Measurements from ENCODE around the gene ORM1. TPM values are rescaled to one million over a fixed set of nuclear protein-coding genes. Genes with fewer than 3 reads are reported as not detected.

The ORM1 gene
- total and polyA plus RNA-seq, 10 donors = 0.95 to 13.6 (median 2.7) TPM

DNA sequence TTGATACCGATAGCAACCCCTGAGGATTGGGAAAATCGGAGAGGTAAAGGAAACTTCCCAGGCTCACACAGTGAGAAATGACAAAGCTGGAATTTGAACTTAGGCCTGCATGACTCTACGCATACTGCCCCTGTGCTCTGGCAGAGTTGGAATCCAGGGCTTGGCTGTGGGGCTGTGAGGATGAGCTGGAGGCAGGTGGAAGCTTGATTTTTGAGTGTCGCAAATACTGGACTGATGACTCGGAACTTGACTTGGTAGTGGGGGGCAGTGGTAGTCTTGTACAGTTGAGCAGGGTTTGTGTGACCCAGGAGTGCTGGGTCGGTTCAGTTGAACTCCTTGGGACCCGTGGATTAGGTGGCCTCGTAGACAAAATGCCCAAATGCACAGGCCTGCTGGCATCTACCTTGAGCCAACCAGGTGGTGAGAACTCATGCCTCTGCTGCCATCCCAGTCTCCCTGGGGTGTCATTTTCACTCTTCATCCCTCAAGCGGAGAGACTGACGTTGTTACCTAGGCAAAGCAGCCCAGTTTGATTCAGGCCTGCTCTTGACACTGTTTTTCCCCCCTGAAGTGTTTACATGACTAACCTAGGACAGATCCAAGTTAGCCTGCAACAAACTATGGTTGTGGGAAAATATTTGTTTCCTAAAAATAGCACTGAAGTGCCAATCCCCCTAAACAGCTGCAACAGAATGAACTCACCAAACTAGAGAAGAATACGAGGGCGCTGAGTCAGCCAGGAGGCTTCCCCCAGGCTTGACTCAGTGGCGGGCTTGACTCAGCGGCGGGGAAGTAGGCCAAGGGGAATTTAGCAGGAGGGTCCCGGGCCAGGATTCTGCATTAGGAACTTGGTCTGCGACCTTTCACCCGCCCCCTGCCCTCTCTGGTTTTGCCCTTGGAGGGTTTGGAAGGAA, 45.7 kb upstream of the ORM1 start:
- peaks cover 0 to 7% (median 0%) of the 10 kb centered on the region in 7 donors for H3K27me3 ChIP-seq (replicated peaks in 1 of 7)
- no peaks in the 10 kb centered on the region for H3K9me3 ChIP-seq
- peak; percentile 44 for DNase-seq
- intact Hi-C loops (cut with DNase I; ENCODE audit: low total_unique reads) = no loop called here
- 83 to 89% (median 86%) methylated on average over 18 of the region's 18 CpGs for WGBS, 5 donors
- no peaks in the 10 kb centered on the region for H3K4me1 ChIP-seq
- no peak overlapping the region for H3K4me3 ChIP-seq
- TF ChIP-seq POLR2A (IDR thresholded peaks at IDR 0.05) (no peak), POLR2AphosphoS5 (IDR thresholded peaks at IDR 0.05) (no peak)
- TF ChIP-seq, protein P1, sequence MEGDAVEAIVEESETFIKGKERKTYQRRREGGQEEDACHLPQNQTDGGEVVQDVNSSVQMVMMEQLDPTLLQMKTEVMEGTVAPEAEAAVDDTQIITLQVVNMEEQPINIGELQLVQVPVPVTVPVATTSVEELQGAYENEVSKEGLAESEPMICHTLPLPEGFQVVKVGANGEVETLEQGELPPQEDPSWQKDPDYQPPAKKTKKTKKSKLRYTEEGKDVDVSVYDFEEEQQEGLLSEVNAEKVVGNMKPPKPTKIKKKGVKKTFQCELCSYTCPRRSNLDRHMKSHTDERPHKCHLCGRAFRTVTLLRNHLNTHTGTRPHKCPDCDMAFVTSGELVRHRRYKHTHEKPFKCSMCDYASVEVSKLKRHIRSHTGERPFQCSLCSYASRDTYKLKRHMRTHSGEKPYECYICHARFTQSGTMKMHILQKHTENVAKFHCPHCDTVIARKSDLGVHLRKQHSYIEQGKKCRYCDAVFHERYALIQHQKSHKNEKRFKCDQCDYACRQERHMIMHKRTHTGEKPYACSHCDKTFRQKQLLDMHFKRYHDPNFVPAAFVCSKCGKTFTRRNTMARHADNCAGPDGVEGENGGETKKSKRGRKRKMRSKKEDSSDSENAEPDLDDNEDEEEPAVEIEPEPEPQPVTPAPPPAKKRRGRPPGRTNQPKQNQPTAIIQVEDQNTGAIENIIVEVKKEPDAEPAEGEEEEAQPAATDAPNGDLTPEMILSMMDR (IDR thresholded peaks at IDR 0.05 in 8 of 11, conservative IDR thresholded peaks at IDR 0.05 in 3 of 11) = no peak
- H3K36me3 ChIP-seq = no peaks in the 10 kb centered on the region
- no peak overlapping the region for H3K27ac ChIP-seq

DNA sequence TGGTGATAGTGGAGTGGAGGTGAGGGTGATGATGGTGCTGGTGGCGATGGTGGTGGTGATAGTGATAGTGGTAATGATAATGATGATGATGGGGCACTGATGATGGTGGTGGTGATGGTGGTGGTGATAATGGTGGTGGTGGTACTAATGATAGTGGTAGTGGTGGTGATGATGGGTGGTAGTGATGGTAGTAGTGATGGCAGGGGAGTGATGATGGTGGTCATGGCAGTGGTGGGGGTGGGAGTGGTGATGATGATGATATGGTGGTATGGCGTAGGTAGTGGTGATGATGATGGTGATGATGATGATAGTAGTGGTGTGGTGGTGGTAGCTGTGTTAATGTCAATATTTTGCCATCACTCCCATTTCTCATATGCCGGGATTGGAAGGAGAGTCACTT, 44.5 kb upstream of the ORM1 start:
- Histone ChIP-seq H3K4me3 (no peak overlapping the region), H3K27ac (no peak overlapping the region), H3K9me3 (no peaks in the 10 kb centered on the region), H3K4me1 (no peaks in the 10 kb centered on the region), H3K36me3 (no peaks in the 10 kb centered on the region), H3K27me3 (replicated peaks in 1 of 7) (peaks cover 0 to 9% (median 0%) of the 10 kb centered on the region in 7 donors)
- 72 to 90% (median 86%) methylated on average over 3 of the region's 3 CpGs for WGBS, 5 donors
- intact Hi-C loops (cut with DNase I; ENCODE audit: low total_unique reads) = no loop called here
- TF ChIP-seq POLR2A (IDR thresholded peaks at IDR 0.05) = no peak
- TF ChIP-seq POLR2AphosphoS5 (IDR thresholded peaks at IDR 0.05) = no peak
- TF ChIP-seq, protein P1 (IDR thresholded peaks at IDR 0.05 in 8 of 11, conservative IDR thresholded peaks at IDR 0.05 in 3 of 11) = no peak
- peak; percentile 4 for DNase-seq

GRCh38 chr9:114278881-114279570, 43.9 kb upstream of the ORM1 start:
- Histone ChIP-seq H3K27me3 (replicated peaks in 1 of 7) (peaks cover 0 to 9% (median 0%) of the 10 kb centered on the region in 7 donors), H3K4me1 (no peaks in the 10 kb centered on the region), H3K4me3 (no peak overlapping the region), H3K36me3 (no peaks in the 10 kb centered on the region), H3K9me3 (no peaks in the 10 kb centered on the region), H3K27ac (no peak overlapping the region)
- TF ChIP-seq POLR2A (IDR thresholded peaks at IDR 0.05) = no peak
- 71 to 92% (median 88%) methylated on average over 9 to 14 of the region's 14 CpGs for WGBS, 5 donors
- peak; percentile 55 for DNase-seq
- intact Hi-C loops (cut with DNase I; ENCODE audit: low total_unique reads) = no loop called here

DNA sequence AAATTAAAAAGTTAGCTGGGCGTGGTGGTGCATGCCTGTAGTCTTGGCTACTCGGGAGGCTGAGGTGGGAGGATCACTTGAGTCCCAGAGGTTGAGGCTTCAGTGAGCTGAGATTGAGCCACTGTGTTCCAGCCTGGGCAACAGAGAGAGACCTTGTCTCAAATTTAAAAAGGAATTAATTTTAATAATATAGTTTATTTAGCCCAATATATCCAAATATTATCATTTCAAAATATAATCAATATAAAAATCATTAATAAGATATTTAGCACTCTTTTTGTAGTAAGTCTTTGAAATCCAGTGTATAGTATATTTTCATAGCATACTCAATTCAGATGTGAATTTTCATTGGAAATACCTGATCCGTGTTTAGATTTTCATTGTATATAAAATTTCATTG, 43.2 kb upstream of the ORM1 start:
- no peak for DNase-seq
- intact Hi-C loops (cut with DNase I; ENCODE audit: low total_unique reads) = no loop called here
- TF ChIP-seq, protein P1 (IDR thresholded peaks at IDR 0.05 in 8 of 11, conservative IDR thresholded peaks at IDR 0.05 in 3 of 11) = no peak
- Histone ChIP-seq H3K27ac (no peak overlapping the region), H3K36me3 (no peaks in the 10 kb centered on the region), H3K9me3 (no peaks in the 10 kb centered on the region), H3K4me1 (no peaks in the 10 kb centered on the region), H3K27me3 (replicated peaks in 1 of 7) (peaks cover 0 to 9% (median 0%) of the 10 kb centered on the region in 7 donors), H3K4me3 (no peak overlapping the region)
- WGBS, 5 donors = 82 to 98% (median 93%) methylated on average over 3 of the region's 3 CpGs
